Stimulated activated CD8-positive, alpha-beta memory T cell treated with anti-CD3 and anti-CD28 coated beads, Interleukin-2, amount 100 ng/mL, for 1 hour (primary cell): Measurements from ENCODE around the gene ARHGDIB.

Source experiments
- DNase-seq, 2 donors: peaks; one replicate each; pipeline ENCODE4 v3.0.0-alpha.2; 2020; ENCODE audit warnings: low read depth in 2 of 2

ARHGDIB gene

DNA sequence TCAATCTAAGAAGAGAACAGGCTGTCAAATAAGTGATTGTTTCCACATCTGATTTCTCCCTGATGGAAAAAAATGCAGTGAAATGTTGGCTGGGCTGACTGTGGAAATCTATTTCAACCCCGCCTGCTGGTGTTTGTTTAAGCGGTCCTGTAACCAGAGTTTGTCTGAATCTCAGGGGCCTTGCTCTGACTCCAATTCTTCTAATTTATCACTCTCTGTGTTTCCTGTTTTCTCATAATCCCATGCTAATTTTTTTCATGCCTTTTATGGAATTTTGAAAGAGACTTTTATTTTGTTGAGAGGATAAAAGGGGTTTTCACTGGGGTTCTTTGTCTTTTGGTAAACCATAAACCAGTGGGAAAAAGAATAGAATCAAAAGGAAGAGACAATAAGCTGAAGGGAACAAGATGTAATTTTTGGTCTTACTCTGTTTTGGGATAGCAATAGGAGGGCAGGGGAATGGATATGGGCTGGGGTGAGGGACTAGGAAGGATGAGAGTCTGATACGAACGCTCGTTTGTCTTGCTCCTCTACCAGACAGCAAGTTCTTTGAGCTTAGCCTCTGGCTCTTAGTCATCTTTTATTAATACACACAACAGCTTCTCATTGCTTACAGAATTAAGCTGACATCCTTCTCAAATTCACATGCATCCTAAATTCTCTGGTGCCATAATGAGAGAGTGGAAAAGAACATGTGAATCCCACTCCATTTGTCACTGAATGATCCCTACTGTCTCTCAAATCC is 67.7 kb downstream of the ARHGDIB start:
- no peak for DNase-seq

DNA sequence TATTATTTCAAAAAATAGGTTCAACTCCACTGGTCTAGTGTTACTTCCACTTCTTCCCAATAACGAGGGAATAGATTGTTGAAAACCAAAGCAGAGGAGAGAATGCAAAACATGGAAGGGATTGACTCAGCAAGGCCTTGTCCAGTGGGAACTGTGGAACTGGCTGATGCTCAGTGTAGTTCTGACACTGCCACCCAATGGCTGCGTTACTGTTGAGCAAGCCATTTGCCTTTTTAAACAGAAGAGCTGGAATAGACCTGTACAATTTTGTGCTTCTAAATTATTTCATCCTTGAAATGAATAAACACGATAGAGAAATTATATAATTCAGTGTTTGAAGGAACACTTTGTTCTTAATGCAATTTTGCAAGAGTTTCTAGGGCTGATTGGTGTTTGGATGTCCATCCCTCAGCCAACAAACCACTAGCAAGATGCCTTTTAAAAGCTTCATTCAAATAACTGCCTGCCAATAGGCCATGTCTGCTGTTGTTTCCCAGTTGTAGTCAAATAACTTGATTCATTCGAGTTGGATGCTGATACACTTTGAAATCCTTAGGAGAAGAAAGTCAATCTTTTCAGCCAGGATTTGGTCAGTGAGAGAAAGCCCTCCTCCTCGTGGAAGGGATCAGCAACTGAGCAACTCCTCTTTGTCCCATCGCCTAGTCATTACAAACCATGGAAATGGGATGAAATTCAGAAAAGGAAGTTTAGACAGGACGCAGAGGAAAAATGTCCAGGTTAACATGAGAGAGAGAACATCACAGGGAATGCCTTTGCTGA is 68.5 kb downstream of the ARHGDIB start:
- no peak for DNase-seq
